ENCODE results near the gene TUT4.

DNA sequence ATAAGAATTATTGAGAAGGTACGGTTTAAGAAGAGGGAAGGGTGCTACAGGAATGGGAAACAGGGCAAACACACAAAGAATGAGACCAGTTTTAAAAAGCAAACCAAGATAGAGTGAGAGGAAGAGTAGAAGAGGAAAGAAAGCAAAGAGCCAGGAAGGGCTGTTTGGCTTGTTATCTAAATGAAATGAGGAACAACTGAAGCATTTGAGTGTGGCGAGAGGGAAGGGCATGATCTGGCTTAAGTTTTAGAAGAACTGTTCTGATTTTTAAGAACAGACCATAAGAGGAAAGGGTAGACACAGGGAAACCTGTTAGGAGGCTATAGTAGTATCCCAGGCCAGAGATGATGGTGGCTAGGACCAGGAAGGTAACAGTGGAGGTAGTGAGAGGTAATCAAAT is 73.8 kb downstream of the TUT4 start:
- TF ChIP-seq, protein P1, sequence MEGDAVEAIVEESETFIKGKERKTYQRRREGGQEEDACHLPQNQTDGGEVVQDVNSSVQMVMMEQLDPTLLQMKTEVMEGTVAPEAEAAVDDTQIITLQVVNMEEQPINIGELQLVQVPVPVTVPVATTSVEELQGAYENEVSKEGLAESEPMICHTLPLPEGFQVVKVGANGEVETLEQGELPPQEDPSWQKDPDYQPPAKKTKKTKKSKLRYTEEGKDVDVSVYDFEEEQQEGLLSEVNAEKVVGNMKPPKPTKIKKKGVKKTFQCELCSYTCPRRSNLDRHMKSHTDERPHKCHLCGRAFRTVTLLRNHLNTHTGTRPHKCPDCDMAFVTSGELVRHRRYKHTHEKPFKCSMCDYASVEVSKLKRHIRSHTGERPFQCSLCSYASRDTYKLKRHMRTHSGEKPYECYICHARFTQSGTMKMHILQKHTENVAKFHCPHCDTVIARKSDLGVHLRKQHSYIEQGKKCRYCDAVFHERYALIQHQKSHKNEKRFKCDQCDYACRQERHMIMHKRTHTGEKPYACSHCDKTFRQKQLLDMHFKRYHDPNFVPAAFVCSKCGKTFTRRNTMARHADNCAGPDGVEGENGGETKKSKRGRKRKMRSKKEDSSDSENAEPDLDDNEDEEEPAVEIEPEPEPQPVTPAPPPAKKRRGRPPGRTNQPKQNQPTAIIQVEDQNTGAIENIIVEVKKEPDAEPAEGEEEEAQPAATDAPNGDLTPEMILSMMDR (IDR thresholded peaks at IDR 0.05) = no peak
- TF ChIP-seq POLR2A (IDR thresholded peaks at IDR 0.05) = no peak
